ENCODE data around the gene RYR2. TPM values are rescaled to one million over a fixed set of nuclear protein-coding genes. Genes with fewer than 3 reads are reported as not detected.
"Not testable (repeated sequence)": the region's sequence is repeated elsewhere in the genome, so short reads cannot be mapped to it uniquely, and the experiment has no call there.

Gene RYR2
- total RNA-seq, 1 experiment from 2014 or later, result 0.90 TPM

DNA sequence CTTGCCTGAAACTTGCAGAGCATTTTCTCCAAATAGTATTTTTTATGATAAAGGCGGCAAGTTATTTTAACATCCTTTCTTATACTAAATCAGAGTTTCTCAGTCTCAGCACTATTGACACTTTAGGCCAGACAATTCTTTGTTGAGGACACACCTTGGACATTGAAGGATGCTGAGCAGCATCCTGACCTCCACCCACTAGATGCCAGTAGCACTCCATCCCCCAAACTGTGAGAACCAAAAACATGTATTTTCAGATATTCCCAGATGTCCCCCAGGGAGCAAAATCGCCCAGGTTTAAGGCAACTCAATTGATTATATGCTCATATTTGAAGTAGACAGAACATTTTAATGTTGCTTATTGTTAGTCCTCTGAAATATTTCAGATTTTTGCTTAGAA, 549.4 kb downstream of the RYR2 start:
- H3K9me3 Mint-ChIP-seq (ENCODE audit: low read depth, unreplicated experiment), result peaks cover 5% of the 10 kb centered on the region
- no peaks in the 10 kb centered on the region for H3K36me3 Mint-ChIP-seq (ENCODE audit: insufficient read depth, unreplicated experiment)
- TF ChIP-seq, protein P1, sequence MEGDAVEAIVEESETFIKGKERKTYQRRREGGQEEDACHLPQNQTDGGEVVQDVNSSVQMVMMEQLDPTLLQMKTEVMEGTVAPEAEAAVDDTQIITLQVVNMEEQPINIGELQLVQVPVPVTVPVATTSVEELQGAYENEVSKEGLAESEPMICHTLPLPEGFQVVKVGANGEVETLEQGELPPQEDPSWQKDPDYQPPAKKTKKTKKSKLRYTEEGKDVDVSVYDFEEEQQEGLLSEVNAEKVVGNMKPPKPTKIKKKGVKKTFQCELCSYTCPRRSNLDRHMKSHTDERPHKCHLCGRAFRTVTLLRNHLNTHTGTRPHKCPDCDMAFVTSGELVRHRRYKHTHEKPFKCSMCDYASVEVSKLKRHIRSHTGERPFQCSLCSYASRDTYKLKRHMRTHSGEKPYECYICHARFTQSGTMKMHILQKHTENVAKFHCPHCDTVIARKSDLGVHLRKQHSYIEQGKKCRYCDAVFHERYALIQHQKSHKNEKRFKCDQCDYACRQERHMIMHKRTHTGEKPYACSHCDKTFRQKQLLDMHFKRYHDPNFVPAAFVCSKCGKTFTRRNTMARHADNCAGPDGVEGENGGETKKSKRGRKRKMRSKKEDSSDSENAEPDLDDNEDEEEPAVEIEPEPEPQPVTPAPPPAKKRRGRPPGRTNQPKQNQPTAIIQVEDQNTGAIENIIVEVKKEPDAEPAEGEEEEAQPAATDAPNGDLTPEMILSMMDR (IDR thresholded peaks at IDR 0.05; ENCODE audit: unreplicated experiment), result no peak
- CTCF ChIA-PET, result no interaction called here
- H3K27me3 Mint-ChIP-seq (ENCODE audit: unreplicated experiment), result no peaks in the 10 kb centered on the region
- intact Hi-C loops (cut with micrococcal nuclease; ENCODE audit: unreplicated experiment), result no loop called here
- no peaks in the 10 kb centered on the region for H3K4me1 Mint-ChIP-seq (ENCODE audit: low read depth, unreplicated experiment)
- BruUV-seq (replicated peaks), result no TSS peak
- H3K27ac Mint-ChIP-seq (ENCODE audit: unreplicated experiment), result no peak overlapping the region
- H3K4me3 Mint-ChIP-seq (ENCODE audit: low read depth, unreplicated experiment), result no peak overlapping the region
- no peak for DNase-seq

DNA sequence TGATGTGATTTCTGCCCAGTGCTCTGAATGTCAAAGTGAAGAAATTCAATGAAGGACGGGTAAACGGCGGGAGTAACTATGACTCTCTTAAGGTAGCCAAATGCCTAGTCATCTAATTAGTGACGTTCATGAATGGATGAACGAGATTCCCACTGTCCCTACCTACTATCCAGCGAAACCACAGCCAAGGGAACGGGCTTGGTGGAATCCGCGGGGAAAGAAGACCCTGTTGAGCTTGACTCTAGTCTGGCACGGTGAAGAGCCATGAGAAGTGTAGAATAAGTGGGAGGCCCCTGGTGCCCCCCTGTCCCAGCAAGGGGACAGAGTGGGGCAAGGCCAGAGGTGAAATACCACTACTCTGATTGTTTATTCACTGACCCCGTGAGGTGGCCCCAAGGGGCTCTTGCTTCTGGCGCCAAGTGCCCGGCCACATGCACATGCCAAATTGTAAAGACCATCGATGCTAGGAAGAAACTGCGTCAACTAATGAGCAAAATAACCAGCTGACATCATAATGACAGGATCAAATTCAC, 561.1 kb downstream of the RYR2 start:
- BruUV-seq (replicated peaks); CTCF ChIA-PET; H3K36me3 Mint-ChIP-seq (ENCODE audit: insufficient read depth, unreplicated experiment); DNase-seq; H3K9me3 Mint-ChIP-seq (ENCODE audit: low read depth, unreplicated experiment); H3K4me1 Mint-ChIP-seq (ENCODE audit: low read depth, unreplicated experiment); H3K4me3 Mint-ChIP-seq (ENCODE audit: low read depth, unreplicated experiment); H3K27ac Mint-ChIP-seq (ENCODE audit: unreplicated experiment); H3K27me3 Mint-ChIP-seq (ENCODE audit: unreplicated experiment); intact Hi-C loops (cut with micrococcal nuclease; ENCODE audit: unreplicated experiment): not testable (repeated sequence)

DNA sequence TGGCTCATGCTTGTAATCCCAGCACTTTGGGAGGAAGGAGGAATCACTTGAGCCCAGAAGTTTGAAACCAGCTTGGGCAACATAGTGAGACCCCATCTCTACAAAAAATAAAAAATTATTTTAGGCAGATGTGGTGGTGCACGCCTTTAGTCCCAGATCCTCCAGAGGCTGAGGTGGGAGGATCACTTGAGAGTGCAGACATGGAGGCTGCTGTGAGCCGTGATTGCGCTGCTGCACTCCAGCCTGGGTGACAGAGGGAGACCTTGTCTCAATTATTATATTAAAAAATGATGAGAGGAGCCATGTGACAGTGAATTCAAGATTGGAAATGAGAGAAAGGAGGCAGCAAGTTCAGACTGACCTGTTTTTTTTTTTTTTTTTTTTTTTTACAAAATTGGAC, 566.4 kb downstream of the RYR2 start:
- H3K27me3 Mint-ChIP-seq (ENCODE audit: unreplicated experiment), result no peaks in the 10 kb centered on the region
- no peaks in the 10 kb centered on the region for H3K36me3 Mint-ChIP-seq (ENCODE audit: insufficient read depth, unreplicated experiment)
- H3K9me3 Mint-ChIP-seq (ENCODE audit: low read depth, unreplicated experiment), result peaks cover 4% of the 10 kb centered on the region
- BruUV-seq (replicated peaks), result no TSS peak
- H3K4me3 Mint-ChIP-seq (ENCODE audit: low read depth, unreplicated experiment), result no peak overlapping the region
- DNase-seq, result no peak
- H3K27ac Mint-ChIP-seq (ENCODE audit: unreplicated experiment), result no peak overlapping the region
- TF ChIP-seq, protein P1 (IDR thresholded peaks at IDR 0.05; ENCODE audit: unreplicated experiment), result no peak
- no peaks in the 10 kb centered on the region for H3K4me1 Mint-ChIP-seq (ENCODE audit: low read depth, unreplicated experiment)
- CTCF ChIA-PET, result interaction anchor here (0.7 kb wide), 1 partner anchor 192 kb away, joined by 6 read pairs; no protein-coding TSS in a partner anchor
- intact Hi-C loops (cut with micrococcal nuclease; ENCODE audit: unreplicated experiment), result no loop called here

DNA sequence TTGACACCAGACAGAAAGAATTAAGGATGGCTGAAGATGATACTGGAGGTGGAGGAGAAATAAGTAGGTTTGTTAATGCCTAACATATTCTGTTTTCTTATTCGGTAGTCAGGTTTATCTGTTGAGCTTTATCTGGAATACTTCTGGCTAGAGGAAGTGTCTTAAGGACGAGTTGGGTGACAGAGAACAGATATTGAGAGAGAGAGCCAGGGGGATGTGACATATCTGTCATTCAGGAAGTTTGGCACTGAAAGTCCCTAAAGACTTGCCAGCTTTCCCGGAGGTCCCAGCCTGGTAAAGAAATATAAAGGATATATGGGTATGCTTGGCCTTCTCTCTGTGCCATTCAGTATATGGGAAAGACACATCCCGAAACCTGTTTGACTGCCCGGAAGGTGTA, 568.2 kb downstream of the RYR2 start:
- Mint-ChIP-seq H3K9me3 (ENCODE audit: low read depth, unreplicated experiment) (no peaks in the 10 kb centered on the region), H3K27ac (ENCODE audit: unreplicated experiment) (no peak overlapping the region), H3K4me3 (ENCODE audit: low read depth, unreplicated experiment) (no peak overlapping the region), H3K36me3 (ENCODE audit: insufficient read depth, unreplicated experiment) (no peaks in the 10 kb centered on the region), H3K4me1 (ENCODE audit: low read depth, unreplicated experiment) (no peaks in the 10 kb centered on the region), H3K27me3 (ENCODE audit: unreplicated experiment) (no peaks in the 10 kb centered on the region)
- no TSS peak for BruUV-seq (replicated peaks)
- no peak for DNase-seq
- TF ChIP-seq, protein P1 (IDR thresholded peaks at IDR 0.05; ENCODE audit: unreplicated experiment), result no peak
- CTCF ChIA-PET, result no interaction called here
- intact Hi-C loops (cut with micrococcal nuclease; ENCODE audit: unreplicated experiment), result no loop called here

DNA sequence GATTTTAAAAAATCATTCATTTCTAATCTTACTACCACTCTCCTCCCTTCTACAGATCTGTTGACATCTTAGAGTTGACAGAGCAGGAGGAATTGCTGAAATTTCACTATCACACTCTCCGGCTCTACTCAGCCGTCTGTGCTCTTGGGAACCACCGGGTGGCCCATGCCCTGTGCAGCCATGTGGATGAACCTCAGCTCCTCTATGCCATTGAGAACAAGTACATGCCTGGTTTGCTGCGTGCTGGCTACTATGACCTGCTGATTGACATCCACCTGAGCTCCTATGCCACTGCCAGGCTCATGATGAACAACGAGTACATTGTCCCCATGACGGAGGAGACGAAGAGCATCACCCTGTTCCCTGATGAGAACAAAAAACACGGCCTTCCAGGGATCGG, 572.0 kb downstream of the RYR2 start:
- DNase-seq, result no peak
- no peak overlapping the region for H3K4me3 Mint-ChIP-seq (ENCODE audit: low read depth, unreplicated experiment)
- no peak overlapping the region for H3K27ac Mint-ChIP-seq (ENCODE audit: unreplicated experiment)
- BruUV-seq (replicated peaks), result no TSS peak
- H3K4me1 Mint-ChIP-seq (ENCODE audit: low read depth, unreplicated experiment), result no peaks in the 10 kb centered on the region
- peaks cover 6% of the 10 kb centered on the region for H3K9me3 Mint-ChIP-seq (ENCODE audit: low read depth, unreplicated experiment)
- no peaks in the 10 kb centered on the region for H3K36me3 Mint-ChIP-seq (ENCODE audit: insufficient read depth, unreplicated experiment)
- CTCF ChIA-PET, result no interaction called here
- TF ChIP-seq, protein P1 (IDR thresholded peaks at IDR 0.05; ENCODE audit: unreplicated experiment), result no peak
- no peaks in the 10 kb centered on the region for H3K27me3 Mint-ChIP-seq (ENCODE audit: unreplicated experiment)
- intact Hi-C loops (cut with micrococcal nuclease; ENCODE audit: unreplicated experiment), result no loop called here

All from Calu3 (cell line).